ENCODE data around the gene LRRC45.
A peak's percentile ranks its signal among the peaks of the same experiment; 100 is the strongest.

LRRC45 gene

GRCh38 chr17:82008258-82008940, 14.7 kb upstream of the LRRC45 start:
- no peak for DNase-seq

GRCh38 chr17:82008941-82009405, 14.1 kb upstream of the LRRC45 start:
- no peak for DNase-seq

GRCh38 chr17:82009413-82009812, 13.7 kb upstream of the LRRC45 start:
- DNase-seq, result no peak

- DNase-seq, result no peak
Measured at GRCh38 chr17:82010575-82011525, 12.3 kb upstream of the LRRC45 start.

DNA sequence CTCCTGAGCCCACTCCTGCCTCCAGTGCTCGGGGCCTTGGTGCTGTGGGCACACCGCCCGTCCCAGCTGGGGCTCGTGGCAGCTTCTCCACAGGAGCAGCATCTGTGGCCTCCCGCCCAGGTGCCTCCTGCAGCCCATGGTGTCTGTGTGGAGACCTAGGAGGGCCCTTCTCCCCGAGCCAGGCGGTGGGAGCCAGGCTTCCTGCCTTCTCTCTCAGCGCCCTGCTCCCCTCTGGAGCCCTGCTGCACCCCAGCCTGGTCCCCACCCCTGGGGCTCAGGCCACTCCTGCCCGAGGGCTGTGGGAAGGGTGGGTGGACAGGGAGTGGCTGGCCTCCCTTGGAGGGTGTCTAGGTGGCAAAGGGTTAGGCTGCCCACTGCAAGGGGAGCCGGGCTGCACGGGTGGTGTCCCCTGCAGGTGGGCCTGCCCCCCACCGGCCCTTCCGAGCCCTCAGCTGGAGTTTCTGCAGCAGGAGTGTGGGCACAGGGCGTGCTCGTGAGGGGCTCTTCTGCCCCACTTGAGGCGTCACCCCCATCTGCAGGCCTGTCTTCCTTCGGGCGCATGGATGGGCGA, 11.4 kb upstream of the LRRC45 start:
- DNase-seq, result no peak

- no peak for DNase-seq
Measured at GRCh38 chr17:82012261-82012639, 10.9 kb upstream of the LRRC45 start.

GRCh38 chr17:82012640-82013295, 10.3 kb upstream of the LRRC45 start:
- DNase-seq, result no peak

- no peak for DNase-seq
Measured at GRCh38 chr17:82013341-82013740, 9.8 kb upstream of the LRRC45 start.

DNA sequence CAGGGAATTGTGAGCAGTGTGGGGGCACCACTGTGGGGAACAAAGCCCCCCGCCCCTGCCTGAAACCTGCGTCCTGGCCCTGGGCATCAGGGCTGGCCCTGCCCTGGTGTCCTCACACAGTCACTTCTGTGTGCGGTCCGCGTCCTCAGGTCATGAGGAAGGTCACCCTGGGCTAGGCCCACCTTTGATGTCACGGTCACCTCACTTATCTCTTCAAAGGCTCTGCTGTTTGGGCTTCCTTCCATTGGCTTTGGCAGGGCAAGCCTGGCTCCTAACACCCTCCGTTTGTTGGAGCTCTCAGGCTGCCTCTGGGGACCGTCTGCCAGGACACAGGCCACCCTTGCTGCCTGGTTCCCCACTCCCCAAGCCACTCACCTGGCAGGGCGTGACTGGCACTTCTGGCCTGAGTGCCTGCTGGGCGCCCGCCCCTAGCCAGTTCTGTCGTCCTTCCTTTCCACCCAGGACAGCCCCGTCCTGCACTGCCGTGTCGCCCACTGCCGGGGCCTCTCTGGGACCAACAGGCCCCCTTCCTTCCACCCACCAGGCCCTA, 9.3 kb upstream of the LRRC45 start:
- DNase-seq, result no peak

GRCh38 chr17:82014432-82014831, 8.7 kb upstream of the LRRC45 start:
- DNase-seq, result no peak

- no peak for DNase-seq
Measured at GRCh38 chr17:82014971-82015310, 8.2 kb upstream of the LRRC45 start.

DNA sequence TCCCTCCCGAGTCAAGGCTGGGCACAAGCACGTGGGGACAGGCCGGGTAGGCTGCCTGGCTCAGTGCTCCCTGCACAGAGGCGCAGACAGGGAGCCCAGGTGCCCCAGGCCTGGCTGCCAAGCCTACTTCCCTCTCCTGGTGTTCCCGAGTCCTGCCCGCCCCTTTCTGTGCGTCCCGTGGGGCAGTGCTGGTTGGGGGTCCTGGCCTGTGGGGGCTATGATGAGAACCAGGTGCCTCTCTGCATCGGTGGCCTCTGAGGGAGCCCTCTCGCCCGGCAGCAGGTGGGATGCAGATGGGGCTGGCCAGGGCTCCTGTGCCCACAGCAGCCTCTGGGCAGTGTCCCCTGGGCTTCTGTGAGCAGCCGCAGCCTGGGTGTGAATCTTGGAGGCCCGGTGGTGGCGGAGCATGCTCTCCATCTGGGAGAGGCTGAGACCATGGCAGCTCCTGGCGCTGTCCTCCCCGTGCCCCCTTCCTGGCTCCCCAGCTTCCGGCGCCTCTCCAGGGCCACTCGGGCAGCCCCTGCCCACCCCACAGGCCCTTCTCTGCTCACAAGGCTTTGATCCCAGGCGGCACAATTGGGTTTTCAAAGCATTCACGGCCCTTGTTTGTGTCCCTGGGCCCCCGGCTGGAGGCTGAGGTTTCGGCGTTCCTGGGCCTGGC, 7.7 kb upstream of the LRRC45 start:
- DNase-seq, result no peak

- DNase-seq, result no peak
Measured at GRCh38 chr17:82016061-82016874, 6.8 kb upstream of the LRRC45 start.

DNA sequence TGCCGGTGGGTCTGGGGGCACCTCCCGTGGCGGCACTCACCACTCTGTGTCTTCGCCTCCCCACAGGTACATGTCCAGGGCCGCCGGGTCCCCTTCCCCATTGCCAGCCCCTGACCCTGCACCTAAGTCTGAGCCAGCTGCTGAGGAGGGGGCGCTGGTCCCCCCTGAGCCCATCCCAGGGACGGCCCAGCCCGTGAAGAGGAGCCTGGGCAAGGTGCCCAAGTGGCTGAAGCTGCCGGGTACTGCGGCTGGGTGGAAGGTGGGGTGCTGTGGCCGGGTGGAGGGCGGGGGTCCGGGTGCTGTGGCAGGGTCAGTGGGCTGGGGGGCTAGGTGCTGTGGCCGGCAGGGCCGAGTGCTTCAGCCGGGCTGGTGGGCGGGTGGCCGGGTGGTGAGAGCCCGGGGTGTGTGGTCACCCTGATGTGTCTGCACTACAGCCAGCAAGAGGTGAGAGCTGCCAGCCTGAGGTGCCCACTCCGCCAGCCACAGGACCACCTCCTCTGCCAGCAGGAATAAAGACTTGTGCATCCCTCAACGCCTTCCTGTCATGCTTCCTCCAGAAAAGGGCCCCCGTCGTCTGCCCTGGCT, 6.1 kb upstream of the LRRC45 start:
- DNase-seq, result no peak

GRCh38 chr17:82017612-82018151, 5.4 kb upstream of the LRRC45 start:
- no peak for DNase-seq

DNA sequence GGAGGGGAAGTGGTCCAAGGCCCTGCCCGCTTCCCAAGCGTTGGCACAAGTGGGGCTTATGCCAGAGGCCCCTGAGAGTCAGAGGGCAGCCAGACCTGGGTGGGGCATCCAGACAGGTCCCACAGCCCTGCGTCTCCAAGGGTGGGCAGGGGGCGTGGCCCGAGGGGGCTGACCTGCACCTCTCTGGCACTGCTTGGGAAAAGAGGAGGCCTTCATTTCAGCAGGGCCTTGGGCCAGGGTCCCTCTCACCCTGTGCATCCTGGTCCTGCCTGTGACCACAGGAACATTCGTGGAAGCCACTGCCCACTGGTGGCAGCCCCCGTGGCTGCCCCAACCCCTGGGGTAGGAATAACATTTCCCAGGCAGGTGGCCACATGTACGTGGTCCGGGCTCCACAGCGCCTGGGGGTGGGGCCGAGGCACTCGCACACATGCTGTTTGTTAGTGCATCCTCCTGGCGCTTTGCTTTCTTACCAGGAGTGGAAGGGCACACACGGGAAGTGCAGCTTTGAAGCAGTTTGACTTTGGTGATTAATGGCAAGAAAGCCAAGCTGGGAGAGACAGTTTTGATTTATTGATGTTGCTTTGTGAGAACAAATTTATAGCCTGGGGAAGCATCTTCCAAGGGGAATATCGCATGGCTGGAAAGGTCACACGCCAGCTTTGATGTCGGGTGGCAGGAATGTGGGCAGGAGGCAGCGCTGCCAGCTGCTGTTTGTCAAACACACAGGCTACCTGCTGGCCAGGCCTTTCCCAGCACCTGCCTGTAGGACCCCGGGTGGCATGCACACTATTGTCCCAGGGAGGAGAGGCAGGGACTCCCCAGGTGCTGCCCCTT, 4.7 kb upstream of the LRRC45 start:
- DNase-seq, result no peak

DNA sequence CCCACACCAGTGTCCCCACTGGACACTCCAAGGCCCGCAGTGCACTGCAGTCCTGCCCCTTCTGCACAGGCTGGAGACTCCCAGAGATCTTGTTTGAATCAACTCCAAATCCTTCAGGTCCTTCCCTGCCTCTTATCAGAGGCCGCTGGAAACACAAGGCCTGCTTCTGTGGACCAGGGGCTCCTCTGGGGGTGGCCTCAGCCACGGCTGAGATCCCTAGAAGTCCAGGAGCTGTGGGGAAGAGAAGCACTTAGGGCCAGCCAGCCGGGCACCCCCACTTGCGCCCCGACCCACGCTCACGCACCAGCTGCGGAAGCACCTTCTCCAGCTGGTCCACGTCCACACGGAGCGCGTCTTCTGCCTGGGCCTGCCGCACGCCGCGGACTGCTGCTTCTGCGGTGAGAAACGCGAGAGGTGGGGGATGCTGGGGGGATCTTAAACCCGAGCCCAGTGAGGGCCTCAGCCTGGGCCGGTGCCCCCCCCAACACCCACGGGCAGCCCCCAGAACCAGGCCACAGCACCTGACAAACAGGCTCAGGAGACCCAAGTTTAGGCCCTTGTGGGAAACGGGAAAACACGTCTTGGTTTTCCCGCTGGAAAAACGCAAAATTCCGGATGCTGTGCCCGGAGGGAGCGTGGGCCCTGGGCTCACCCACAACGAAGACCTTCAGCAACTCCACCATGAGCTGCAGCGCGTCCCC, 4.0 kb upstream of the LRRC45 start:
- no peak for DNase-seq

GRCh38 chr17:82019690-82020571, 3.2 kb upstream of the LRRC45 start:
- DNase-seq, result peak; percentile 49 to 70
